AG04450 (cell line): Measurements from ENCODE around the gene MYBPC2. TPM values are rescaled to one million over a fixed set of nuclear protein-coding genes. Genes with fewer than 3 reads are reported as not detected.

Source experiments
- CTCF ChIA-PET: fragments of 300-600, 350-600 bp; formaldehyde crosslinking; extraction: SDS; loops from one replicate; lab custom pipeline; 2022; ENCODE audit warnings: antibody characterized with exemption, inconsistent platforms; lab: Charles Lee
- POLR2A ChIA-PET: fragments of 350-600 bp; formaldehyde crosslinking; extraction: SDS; loops from one replicate; lab custom pipeline; 2021; ENCODE audit warnings: antibody characterized with exemption, inconsistent platforms; lab: Yijun Ruan, JAX
- DNase-seq: peaks from one replicate; pipeline ENCODE4 v3.0.0-alpha.2; 2011; ENCODE audit warnings: low read depth, low spot score
- H3K27ac ChIP-seq: one replicate; pipeline ENCODE4 v1.5.1; 2012; ENCODE audit warnings: low read depth, low read length, control low read depth
- H3K27me3 ChIP-seq: one replicate; pipeline ENCODE4 v1.6.0; 2012; ENCODE audit warnings: low read length; ENCODE audit not compliant: control insufficient read depth, insufficient read depth
- H3K4me3 ChIP-seq: 2 replicates; pipeline ENCODE4 v1.5.1; 2011; ENCODE audit warnings: mild to moderate bottlenecking, low read depth, low read length, control low read depth
- H3K9me3 ChIP-seq: 2 replicates; pipeline ENCODE4 v1.5.1; 2012; ENCODE audit warnings: low read length; ENCODE audit not compliant: control insufficient read depth, insufficient read depth
- CTCF ChIP-seq: IDR thresholded peaks from 2 replicates; pipeline ENCODE4 v1.5.1; 2011; ENCODE audit warnings: low read depth, low read length, control low read depth, inconsistent platforms
- polyA plus RNA-seq: library from polyadenylated mRNA; depleted of rRNA; stranded (reverse); fragments of >200 nt; gene quantifications from 2 replicates; pipeline ENCODE4 v1.2.3, GENCODE V29; 2011; rRNA removed

The MYBPC2 gene
- polyA plus RNA-seq, 1 experiment = not detected

GRCh38 chr19:50514346-50515167 is 81.9 kb downstream of the MYBPC2 start:
- no peak for DNase-seq

GRCh38 chr19:50515168-50515561 is 82.5 kb downstream of the MYBPC2 start:
- no peaks in the 10 kb centered on the region for H3K27me3 ChIP-seq
- peaks cover 20% of the 10 kb centered on the region; the same call in 1 of the 2 replicates for H3K9me3 ChIP-seq
- ChIA-PET POLR2A (no interaction called here), CTCF (no interaction called here)
- no peak for TF ChIP-seq CTCF
- no peak overlapping the region for H3K27ac ChIP-seq
- no peak overlapping the region for H3K4me3 ChIP-seq
- no peak for DNase-seq

More at GRCh38 chr19:50514346-50515167, 81.9 kb downstream of the MYBPC2 start:
- Histone ChIP-seq H3K9me3 (peaks cover 20% of the 10 kb centered on the region; the same call in 1 of the 2 replicates), H3K27ac (no peak overlapping the region), H3K27me3 (no peaks in the 10 kb centered on the region), H3K4me3 (no peak overlapping the region)
- ChIA-PET CTCF (no interaction called here), POLR2A (no interaction called here)
- no peak for TF ChIP-seq CTCF

Other genes starting within 250 kb of the MYBPC2 start
- not detected in 2 replicates for gene MYH14, start 229.3 kb upstream of the MYBPC2 start, polyA plus RNA-seq
- not detected in 2 replicates for gene KCNC3, start 103.5 kb upstream of the MYBPC2 start, polyA plus RNA-seq
- 0.10 and 0.16 TPM in 2 replicates for gene NAPSA, start 67.3 kb upstream of the MYBPC2 start, polyA plus RNA-seq
- gene NR1H2, start 56.4 kb upstream of the MYBPC2 start, polyA plus RNA-seq = 23.7 and 32.5 TPM in 2 replicates
- 5.1 and 6.2 TPM in 2 replicates for gene POLD1, start 48.5 kb upstream of the MYBPC2 start, polyA plus RNA-seq
- gene SPIB, start 14.0 kb upstream of the MYBPC2 start, polyA plus RNA-seq = not detected in 2 replicates
- 45.4 and 57.2 TPM in 2 replicates for gene EMC10, start 43.6 kb downstream of the MYBPC2 start, polyA plus RNA-seq
- 0.32 and 0.48 TPM in 2 replicates for gene GARIN5A, start 44.0 kb downstream of the MYBPC2 start, polyA plus RNA-seq
- 19.6 and 30.7 TPM in 2 replicates for gene JOSD2, start 78.3 kb downstream of the MYBPC2 start, polyA plus RNA-seq
- gene ASPDH, start 81.0 kb downstream of the MYBPC2 start, polyA plus RNA-seq = not detected in 2 replicates
- gene LRRC4B, start 135.5 kb downstream of the MYBPC2 start, polyA plus RNA-seq = not detected in 2 replicates
- gene SYT3, start 207.0 kb downstream of the MYBPC2 start, polyA plus RNA-seq = 0.02 and 0.05 TPM in 2 replicates
- not detected in 2 replicates for gene C19orf81, start 216.6 kb downstream of the MYBPC2 start, polyA plus RNA-seq